Right lobe of liver (tissue), 4 donors: Measurements from ENCODE around the gene CETN1.

Experiments
- POLR2A ChIP-seq: fragments of 450-650 bp; IDR thresholded peaks from one replicate; pipeline ENCODE4 v1.6.1; 2017; ENCODE audit warnings: antibody characterized with exemption, mild to moderate bottlenecking
- TF ChIP-seq, protein P1 (sequence below), 4 donors: fragments of 200-600 bp in 3 of 4; fragments of 450-650 bp in 1 of 4; IDR thresholded peaks; one replicate each; pipeline versions ENCODE4 v1.5.1 to v1.8.0; 2016 to 2022; ENCODE audit warnings: antibody characterized with exemption in 4 of 4, mild to moderate bottlenecking in 2 of 4
- donor health status: DM: no; HTN: no; CAD: no.
- donor health status: DM: no; HTN: no; CAD: no.
- donor health status: DM: no; HTN: yes; CAD: no.

DNA sequence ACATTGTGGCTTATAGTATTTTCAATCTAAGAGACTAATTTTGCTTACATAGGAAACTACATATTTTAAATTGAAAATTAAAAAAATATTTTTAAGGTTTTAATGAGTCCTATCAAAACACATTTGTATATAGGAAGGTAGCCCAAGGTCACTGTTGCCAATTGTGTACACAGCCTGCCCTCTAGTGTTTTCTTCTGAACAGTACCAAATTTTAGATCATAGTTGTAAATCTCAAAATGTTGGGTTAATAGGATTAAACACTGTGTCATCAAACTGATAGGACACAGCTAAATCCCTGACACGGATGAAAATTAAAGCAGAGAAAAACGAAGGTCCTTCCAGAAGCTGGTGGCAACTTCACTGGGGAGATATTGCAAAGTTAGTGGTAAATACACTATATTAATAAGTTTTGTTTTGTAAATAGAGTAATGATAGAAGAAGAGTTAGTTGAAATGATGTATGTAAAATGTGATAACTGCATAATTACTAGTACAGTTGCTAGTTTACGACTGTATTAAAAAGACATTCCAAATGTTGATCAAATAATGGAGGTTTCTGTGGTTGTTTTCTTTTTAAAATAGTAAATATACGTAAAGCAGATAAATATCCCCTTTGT, 36.3 kb downstream of the CETN1 start:
- TF ChIP-seq POLR2A = no peak
- TF ChIP-seq, protein P1, sequence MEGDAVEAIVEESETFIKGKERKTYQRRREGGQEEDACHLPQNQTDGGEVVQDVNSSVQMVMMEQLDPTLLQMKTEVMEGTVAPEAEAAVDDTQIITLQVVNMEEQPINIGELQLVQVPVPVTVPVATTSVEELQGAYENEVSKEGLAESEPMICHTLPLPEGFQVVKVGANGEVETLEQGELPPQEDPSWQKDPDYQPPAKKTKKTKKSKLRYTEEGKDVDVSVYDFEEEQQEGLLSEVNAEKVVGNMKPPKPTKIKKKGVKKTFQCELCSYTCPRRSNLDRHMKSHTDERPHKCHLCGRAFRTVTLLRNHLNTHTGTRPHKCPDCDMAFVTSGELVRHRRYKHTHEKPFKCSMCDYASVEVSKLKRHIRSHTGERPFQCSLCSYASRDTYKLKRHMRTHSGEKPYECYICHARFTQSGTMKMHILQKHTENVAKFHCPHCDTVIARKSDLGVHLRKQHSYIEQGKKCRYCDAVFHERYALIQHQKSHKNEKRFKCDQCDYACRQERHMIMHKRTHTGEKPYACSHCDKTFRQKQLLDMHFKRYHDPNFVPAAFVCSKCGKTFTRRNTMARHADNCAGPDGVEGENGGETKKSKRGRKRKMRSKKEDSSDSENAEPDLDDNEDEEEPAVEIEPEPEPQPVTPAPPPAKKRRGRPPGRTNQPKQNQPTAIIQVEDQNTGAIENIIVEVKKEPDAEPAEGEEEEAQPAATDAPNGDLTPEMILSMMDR (IDR thresholded peaks at IDR 0.05) = peak; percentile 71 to 74 (median 72)
